ENCODE measurements around the gene MEGF8. TPM values are rescaled to one million over a fixed set of nuclear protein-coding genes. Genes with fewer than 3 reads are reported as not detected.

MEGF8 gene
- total and polyA plus RNA-seq, 2 of the 8 experiments (the other 6 are each of a cell fraction or from before 2014, with no cell fraction given), result 13.0 to 23.7 TPM

DNA sequence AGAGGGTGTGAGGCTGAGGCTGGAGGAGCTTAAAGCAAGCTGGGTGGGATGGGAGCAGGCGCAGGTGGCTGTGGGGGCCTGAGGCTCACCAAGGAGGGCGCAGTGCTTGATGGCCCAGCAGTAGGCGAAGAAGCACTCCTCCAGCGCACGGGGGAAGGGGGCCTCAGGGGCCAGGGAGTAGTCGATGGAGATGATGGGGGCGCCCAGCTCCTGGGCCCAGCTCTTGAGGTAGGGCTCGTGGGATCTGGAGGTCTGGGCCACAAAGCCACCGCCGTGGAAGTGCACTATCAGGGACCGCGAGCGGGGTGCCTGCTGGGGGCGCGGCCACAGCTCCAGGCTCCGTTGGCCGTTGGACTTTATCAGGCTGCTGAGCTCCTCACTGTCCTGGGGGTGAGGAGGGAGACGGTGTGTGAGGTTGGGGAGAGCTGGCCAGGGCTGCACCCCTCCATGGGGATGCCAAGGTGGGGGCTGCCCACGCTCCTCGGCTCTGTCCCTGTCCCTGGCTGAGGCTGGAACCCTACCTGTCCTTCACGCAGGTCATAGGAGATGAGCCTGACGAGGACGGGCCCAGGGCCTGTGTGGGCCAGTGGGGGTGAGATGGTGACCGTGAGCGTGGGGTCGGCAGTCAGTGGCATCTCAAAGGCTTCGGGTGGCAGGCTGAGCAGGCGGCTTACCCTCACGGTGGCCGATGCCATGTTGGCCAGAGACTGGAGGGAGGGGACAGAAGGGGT lies 81.8 kb downstream of the MEGF8 start:
- Histone ChIP-seq H2AFZ (ENCODE audit: low read length) (no peak overlapping the region), H3K23me2 (ENCODE audit: low read depth, low read length) (peaks cover 5% of the 10 kb centered on the region; the same call in 1 of the 2 replicates), H2BK5ac (ENCODE audit: low read depth, low read length) (no peak overlapping the region), H3K18ac (ENCODE audit: extremely low read depth, low read length) (no peak overlapping the region), H4K5ac (ENCODE audit: insufficient read length, low read depth, low read length) (no peak overlapping the region), H2BK12ac (ENCODE audit: low read depth, low read length) (no peak overlapping the region), H3K36me3 (ENCODE audit: control insufficient read depth in 2 of 4, insufficient read depth in 4 of 4, low read length in 3 of 4) (no peaks in the 10 kb centered on the region; a peak in 3 of 8 replicates), H3K79me2 (ENCODE audit: control insufficient read depth in 1 of 2, insufficient read depth in 2 of 2, low read length in 2 of 2) (no peaks in the 10 kb centered on the region), H2BK15ac (ENCODE audit: low read length) (no peak overlapping the region), H3K9me3 (ENCODE audit: insufficient read depth in 2 of 2, low read depth in 1 of 2, low read length in 1 of 2) (no peaks in the 10 kb centered on the region), H2BK20ac (ENCODE audit: low read length) (no peak overlapping the region), H2AK5ac (ENCODE audit: low read depth, low read length) (no peak overlapping the region), H3K14ac (ENCODE audit: insufficient read length) (no peak overlapping the region), H3K4me3 (ENCODE audit: extremely low read depth in 1 of 4, insufficient read depth in 2 of 4, low read depth in 3 of 4, low read length in 4 of 4) (no peak overlapping the region), H3K23ac (ENCODE audit: insufficient read length) (no peak overlapping the region), H2BK120ac (replicated peaks; ENCODE audit: low read depth, low read length) (no peak overlapping the region), H4K91ac (replicated peaks; ENCODE audit: insufficient read length, low read length) (no peak overlapping the region), H3K27me3 (replicated peaks in 1 of 4; ENCODE audit: control insufficient read depth in 3 of 4, extremely low read depth in 1 of 4, insufficient read depth in 3 of 4, low read length in 3 of 4) (peaks cover 0 to 22% (median 17%) of the 10 kb centered on the region in 4 experiments; a peak in 5 of 7 replicates), H4K8ac (ENCODE audit: extremely low read depth, insufficient read depth, low read length) (0 out of 2 replicates have a peak overlapping the region, but pooled peaks have one; percentile 1), H4K20me1 (replicated peaks in 1 of 2; ENCODE audit: control insufficient read depth in 1 of 2, insufficient read depth in 2 of 2, low read length in 2 of 2) (peaks cover 19 to 35% of the 10 kb centered on the region in 2 experiments), H3K56ac (replicated peaks; ENCODE audit: insufficient read length, low read depth, low read length) (no peak overlapping the region), H3K4ac (replicated peaks; ENCODE audit: insufficient read length, low read depth, low read length) (no peak overlapping the region), H3K27ac (ENCODE audit: low read depth, low read length) (no peak overlapping the region), H3K9ac (replicated peaks in 1 of 4; ENCODE audit: extremely low read depth in 1 of 4, low read depth in 3 of 4, low read length in 3 of 4) (no peak overlapping the region), H3K4me2 (ENCODE audit: insufficient read depth in 1 of 2, low read depth in 2 of 2, low read length in 2 of 2) (no peak overlapping the region), H3K79me1 (ENCODE audit: low read depth, low read length) (peaks cover 3% of the 10 kb centered on the region; the same call in 1 of the 2 replicates), H3K4me1 (replicated peaks in 1 of 4; ENCODE audit: control insufficient read depth in 3 of 4, insufficient read depth in 4 of 4, low read length in 3 of 4) (peaks cover 0 to 8% (median 6%) of the 10 kb centered on the region in 4 experiments; a peak in 5 of 7 replicates)
- CTCF ChIA-PET (ENCODE audit: partially characterized antibody), result interaction anchor here (0.7 to 6.6 kb wide), 8 partner anchors 10 to 1358 kb away, joined by 3 to 38 read pairs (median 4); no protein-coding TSS in a partner anchor
- FAIRE-seq (no peak), DNase-seq (ENCODE audit: low read depth in 1 of 2, low spot score in 2 of 2) (no peak)
- 92% methylated on average over 20 of the region's 30 CpGs; no CpG with 5 or more reads in 1 of the 2 experiments for WGBS, 2 experiments (ENCODE audit: extremely low coverage in 1 of 2, insufficient coverage in 1 of 2, insufficient read length in 1 of 2, insufficient replicate concordance in 2 of 2, low coverage in 1 of 2, low lambda C conversion rate in 2 of 2, missing lambda C conversion rate in 1 of 2)
- POLR2A ChIA-PET (ENCODE audit: partially characterized antibody), result interaction anchor here (0.7 to 1.4 kb wide), 4 partner anchors 9 to 14 kb away, joined by 3 to 5 read pairs (median 4); no protein-coding TSS in a partner anchor
- TF ChIP-seq KDM5A (IDR thresholded peaks at IDR 0.05; ENCODE audit: low read length), result no peak
- no peak for TF ChIP-seq MAFK (IDR thresholded peaks at IDR 0.05; ENCODE audit: low read depth, low read length)
- TF ChIP-seq POU5F1 (IDR thresholded peaks at IDR 0.05; ENCODE audit: low read depth, low read length), result no peak
- TF ChIP-seq, protein P1, sequence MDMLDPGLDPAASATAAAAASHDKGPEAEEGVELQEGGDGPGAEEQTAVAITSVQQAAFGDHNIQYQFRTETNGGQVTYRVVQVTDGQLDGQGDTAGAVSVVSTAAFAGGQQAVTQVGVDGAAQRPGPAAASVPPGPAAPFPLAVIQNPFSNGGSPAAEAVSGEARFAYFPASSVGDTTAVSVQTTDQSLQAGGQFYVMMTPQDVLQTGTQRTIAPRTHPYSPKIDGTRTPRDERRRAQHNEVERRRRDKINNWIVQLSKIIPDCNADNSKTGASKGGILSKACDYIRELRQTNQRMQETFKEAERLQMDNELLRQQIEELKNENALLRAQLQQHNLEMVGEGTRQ (IDR thresholded peaks at IDR 0.05; ENCODE audit: low read length), result no peak
- no peak for TF ChIP-seq TCF12 (IDR thresholded peaks at IDR 0.05; ENCODE audit: low read depth, low read length)
- TF ChIP-seq CHD1 (IDR thresholded peaks at IDR 0.05; ENCODE audit: low read depth, low read length), result no peak
- TF ChIP-seq KDM4A (IDR thresholded peaks at IDR 0.05; ENCODE audit: low read depth, low read length, severe bottlenecking), result no peak
- no peak for TF ChIP-seq CTBP2 (IDR thresholded peaks at IDR 0.05; ENCODE audit: borderline replicate concordance, insufficient read depth, insufficient read length, low read length)
